Neural cell (in vitro differentiated cells): Measurements from ENCODE around the gene JMJD6.

Experiments used
- CTCF ChIP-seq: fragments of 450-650 bp; IDR thresholded peaks from 2 replicates; pipeline ENCODE4 v1.5.1; 2014; ENCODE audit warnings: antibody characterized with exemption, mild to moderate bottlenecking, moderate library complexity; ENCODE audit not compliant: poor library complexity, severe bottlenecking
- EP300 ChIP-seq: fragments of 450-650 bp; conservative IDR thresholded peaks from 2 replicates; pipeline ENCODE4 v1.6.1; 2014; ENCODE audit warnings: antibody characterized with exemption, mild to moderate bottlenecking, moderate library complexity; ENCODE audit not compliant: poor library complexity, severe bottlenecking
- EZH2 ChIP-seq: fragments of 200-600, 300-800 bp; shearing (Covaris generic), sonication (generic); IDR thresholded peaks from 2 replicates; pipeline ENCODE4 v1.6.1; 2014; ENCODE audit warnings: antibody characterized with exemption, low read length, borderline replicate concordance, mild to moderate bottlenecking; ENCODE audit not compliant: insufficient read depth, poor library complexity, severe bottlenecking
- MXI1 ChIP-seq: fragments of 450-650 bp; conservative IDR thresholded peaks from 2 replicates; pipeline ENCODE4 v1.6.1; 2014; ENCODE audit warnings: antibody characterized with exemption, mild to moderate bottlenecking; ENCODE audit not compliant: poor library complexity, severe bottlenecking
- POLR2AphosphoS5 ChIP-seq: IDR thresholded peaks from 2 replicates; pipeline ENCODE4 v1.6.1; 2012
- RAD21 ChIP-seq: fragments of 450-650 bp; conservative IDR thresholded peaks from 2 replicates; pipeline ENCODE4 v1.6.1; 2014; ENCODE audit warnings: antibody characterized with exemption, mild to moderate bottlenecking, moderate library complexity
- TAF1 ChIP-seq: IDR thresholded peaks from 2 replicates; pipeline ENCODE4 v1.6.1; 2012; ENCODE audit warnings: low read depth
- TF ChIP-seq, protein P1 (sequence below): IDR thresholded peaks from 2 replicates; pipeline ENCODE4 v1.6.1; 2012; ENCODE audit warnings: borderline replicate concordance

DNA sequence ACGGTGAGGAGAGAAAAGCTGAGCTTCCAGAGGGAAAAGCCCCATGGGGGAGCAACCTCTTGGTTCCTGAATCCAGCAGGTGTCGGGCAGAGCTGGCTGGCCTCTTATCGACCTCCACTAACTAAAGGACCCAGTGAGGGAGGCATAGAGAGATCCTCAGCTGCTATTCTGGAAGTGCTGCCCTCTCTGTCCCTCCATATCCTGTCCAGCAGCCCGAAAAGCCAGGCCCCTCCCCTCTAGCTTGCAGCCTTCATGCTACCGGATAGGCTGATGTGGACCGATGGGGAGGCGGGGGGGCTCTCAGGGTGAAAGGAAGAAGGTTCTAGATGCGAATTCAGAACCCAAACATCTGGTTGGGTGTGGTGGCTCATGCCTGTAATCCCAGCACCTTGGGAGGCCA, 40.6 kb downstream of the JMJD6 start:
- TF ChIP-seq CTCF (no peak), EZH2 (no peak), EP300 (no peak), RAD21 (no peak), POLR2AphosphoS5 (no peak), MXI1 (no peak), TAF1 (no peak)
- TF ChIP-seq, protein P1, sequence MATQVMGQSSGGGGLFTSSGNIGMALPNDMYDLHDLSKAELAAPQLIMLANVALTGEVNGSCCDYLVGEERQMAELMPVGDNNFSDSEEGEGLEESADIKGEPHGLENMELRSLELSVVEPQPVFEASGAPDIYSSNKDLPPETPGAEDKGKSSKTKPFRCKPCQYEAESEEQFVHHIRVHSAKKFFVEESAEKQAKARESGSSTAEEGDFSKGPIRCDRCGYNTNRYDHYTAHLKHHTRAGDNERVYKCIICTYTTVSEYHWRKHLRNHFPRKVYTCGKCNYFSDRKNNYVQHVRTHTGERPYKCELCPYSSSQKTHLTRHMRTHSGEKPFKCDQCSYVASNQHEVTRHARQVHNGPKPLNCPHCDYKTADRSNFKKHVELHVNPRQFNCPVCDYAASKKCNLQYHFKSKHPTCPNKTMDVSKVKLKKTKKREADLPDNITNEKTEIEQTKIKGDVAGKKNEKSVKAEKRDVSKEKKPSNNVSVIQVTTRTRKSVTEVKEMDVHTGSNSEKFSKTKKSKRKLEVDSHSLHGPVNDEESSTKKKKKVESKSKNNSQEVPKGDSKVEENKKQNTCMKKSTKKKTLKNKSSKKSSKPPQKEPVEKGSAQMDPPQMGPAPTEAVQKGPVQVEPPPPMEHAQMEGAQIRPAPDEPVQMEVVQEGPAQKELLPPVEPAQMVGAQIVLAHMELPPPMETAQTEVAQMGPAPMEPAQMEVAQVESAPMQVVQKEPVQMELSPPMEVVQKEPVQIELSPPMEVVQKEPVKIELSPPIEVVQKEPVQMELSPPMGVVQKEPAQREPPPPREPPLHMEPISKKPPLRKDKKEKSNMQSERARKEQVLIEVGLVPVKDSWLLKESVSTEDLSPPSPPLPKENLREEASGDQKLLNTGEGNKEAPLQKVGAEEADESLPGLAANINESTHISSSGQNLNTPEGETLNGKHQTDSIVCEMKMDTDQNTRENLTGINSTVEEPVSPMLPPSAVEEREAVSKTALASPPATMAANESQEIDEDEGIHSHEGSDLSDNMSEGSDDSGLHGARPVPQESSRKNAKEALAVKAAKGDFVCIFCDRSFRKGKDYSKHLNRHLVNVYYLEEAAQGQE: no peak
